Lower leg skin (tissue), 4 donors: ENCODE data around the gene NFIX. TPM values are rescaled to one million over a fixed set of nuclear protein-coding genes. Genes with fewer than 3 reads are reported as not detected.

ENCODE experiments used
- DNase-seq, 2 donors: peaks; one replicate each; pipeline ENCODE4 v3.0.0-alpha.2; 2019; ENCODE audit warnings: low spot score in 2 of 2
- H3K4me3 ChIP-seq: fragments of 200-600 bp; sonication (generic); 2 replicates; pipeline ENCODE4 v1.5.1; 2017; ENCODE audit warnings: mild to moderate bottlenecking, low read depth; ENCODE audit not compliant: poor library complexity, severe bottlenecking
- CTCF ChIP-seq, 3 donors: fragments of 450-650 bp; IDR thresholded peaks; one replicate each; pipeline ENCODE4 v1.5.1; 2016; ENCODE audit warnings: antibody characterized with exemption in 3 of 3, mild to moderate bottlenecking in 3 of 3, moderate library complexity in 2 of 3
- POLR2A ChIP-seq, 2 donors: fragments of 450-650 bp; IDR thresholded peaks; one replicate each; pipeline ENCODE4 v1.6.1; 2016 to 2017; ENCODE audit warnings: antibody characterized with exemption in 2 of 2, mild to moderate bottlenecking in 1 of 2, moderate library complexity in 1 of 2
- WGBS, 2 donors: methylation state at CpG; one replicate each; pipeline ENCODE4 v1.1.5; 2018; 5-methylcytosine and 5-hydroxymethylcytosine counted together
- intact Hi-C: fragments of 100-400 bp; cut with DNase I; formaldehyde crosslinking; loops from one replicate; pipeline ENCODE4 v1.15.0; 2023; ENCODE audit warnings: low total_unique reads
- total RNA-seq, 4 donors: library from RNA; depleted of rRNA; stranded (reverse); fragments of >200 nt; gene quantifications; one replicate each; pipeline ENCODE4 v1.1.0, GENCODE V29; 2016

Gene NFIX
- total RNA-seq, 4 donors from 2014 or later: 119 to 177 (median 136) TPM

GRCh38 chr19:13070425-13071140 is 75.3 kb downstream of the NFIX start:
- no peak overlapping the region for H3K4me3 ChIP-seq
- WGBS, 2 donors: 68 to 77% methylated on average over 25 to 32 of the region's 32 CpGs
- TF ChIP-seq CTCF (IDR thresholded peaks at IDR 0.05) (no peak), POLR2A (IDR thresholded peaks at IDR 0.05) (no peak)
- no peak for DNase-seq
- intact Hi-C loops: no loop called here

GRCh38 chr19:13071444-13072187 is 76.3 kb downstream of the NFIX start:
- DNase-seq: no peak
- TF ChIP-seq CTCF (IDR thresholded peaks at IDR 0.05): no peak
- no peak for TF ChIP-seq POLR2A (IDR thresholded peaks at IDR 0.05)
- intact Hi-C loops: no loop called here
- H3K4me3 ChIP-seq: no peak overlapping the region
- WGBS, 2 donors: 60 to 61% methylated on average over 9 of the region's 9 CpGs

GRCh38 chr19:13072188-13072908 is 77.1 kb downstream of the NFIX start:
- DNase-seq: no peak
- H3K4me3 ChIP-seq: no peak overlapping the region
- intact Hi-C loops: no loop called here
- no peak for TF ChIP-seq POLR2A (IDR thresholded peaks at IDR 0.05)
- TF ChIP-seq CTCF (IDR thresholded peaks at IDR 0.05): no peak
- 67 to 84% methylated on average over 5 to 8 of the region's 9 CpGs for WGBS, 2 donors

- intact Hi-C loops: no loop called here
- TF ChIP-seq POLR2A (IDR thresholded peaks at IDR 0.05): no peak
- TF ChIP-seq CTCF (IDR thresholded peaks at IDR 0.05): no peak
- H3K4me3 ChIP-seq: no peak overlapping the region
- WGBS, 2 donors: 73 to 89% methylated on average over 5 of the region's 5 CpGs
- no peak for DNase-seq
Measured at GRCh38 chr19:13073263-13073662, 78.0 kb downstream of the NFIX start.

GRCh38 chr19:13074378-13074777 is 79.1 kb downstream of the NFIX start:
- H3K4me3 ChIP-seq: no peak overlapping the region
- 71% methylated on average over 4 of the region's 4 CpGs for WGBS, 2 donors
- intact Hi-C loops: no loop called here

More at GRCh38 chr19:13074378-13074777, 79.1 kb downstream of the NFIX start:
- TF ChIP-seq POLR2A (IDR thresholded peaks at IDR 0.05): no peak
- TF ChIP-seq CTCF (IDR thresholded peaks at IDR 0.05): no peak
- no peak for DNase-seq
